GM21447 (cell line): ENCODE data around the gene GBA2.

Experiments
- ATAC-seq: cut with Tn5 transposase; IDR thresholded peaks from one replicate; pipeline ENCODE4 v1.9.1; 2021; ENCODE audit not compliant: unreplicated experiment

Gene GBA2

DNA sequence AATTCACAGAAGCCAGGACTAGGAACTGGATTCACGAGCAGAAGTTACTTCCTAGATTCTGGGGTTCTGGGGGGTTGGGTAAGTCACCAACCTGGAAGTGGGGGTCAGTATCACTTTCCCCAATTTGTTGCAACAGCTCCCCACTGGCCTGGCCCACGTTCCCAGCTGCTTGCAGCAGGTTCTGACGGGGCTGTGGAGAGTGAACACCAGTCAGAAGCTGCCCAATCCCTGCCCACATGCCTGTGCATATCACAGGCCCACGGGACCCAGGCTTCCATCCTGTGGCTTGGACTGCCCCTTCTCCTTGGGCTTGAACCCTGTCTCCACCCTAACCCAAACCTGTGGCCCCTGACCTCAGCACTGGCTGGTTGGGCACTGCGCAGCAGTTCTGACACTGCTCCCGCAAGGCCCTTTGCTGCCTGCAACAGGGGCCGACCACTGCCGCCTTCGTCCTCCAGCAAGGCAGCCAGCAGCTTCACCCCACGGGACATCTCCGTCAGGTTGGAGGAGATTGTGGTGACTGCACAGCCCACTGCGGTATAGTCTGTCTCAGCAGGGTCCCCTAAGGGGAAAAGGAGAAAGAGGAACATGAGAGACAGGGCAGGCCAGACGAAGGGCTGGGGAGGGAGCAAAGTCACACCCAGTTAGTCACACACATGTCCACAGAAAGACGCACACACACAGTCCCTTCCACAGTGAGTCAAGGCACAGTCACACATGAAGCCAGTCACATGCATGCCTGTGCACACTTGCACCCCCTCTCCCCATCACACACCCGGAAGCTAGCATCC, 30.1 kb downstream of the GBA2 start:
- ATAC-seq: no peak

DNA sequence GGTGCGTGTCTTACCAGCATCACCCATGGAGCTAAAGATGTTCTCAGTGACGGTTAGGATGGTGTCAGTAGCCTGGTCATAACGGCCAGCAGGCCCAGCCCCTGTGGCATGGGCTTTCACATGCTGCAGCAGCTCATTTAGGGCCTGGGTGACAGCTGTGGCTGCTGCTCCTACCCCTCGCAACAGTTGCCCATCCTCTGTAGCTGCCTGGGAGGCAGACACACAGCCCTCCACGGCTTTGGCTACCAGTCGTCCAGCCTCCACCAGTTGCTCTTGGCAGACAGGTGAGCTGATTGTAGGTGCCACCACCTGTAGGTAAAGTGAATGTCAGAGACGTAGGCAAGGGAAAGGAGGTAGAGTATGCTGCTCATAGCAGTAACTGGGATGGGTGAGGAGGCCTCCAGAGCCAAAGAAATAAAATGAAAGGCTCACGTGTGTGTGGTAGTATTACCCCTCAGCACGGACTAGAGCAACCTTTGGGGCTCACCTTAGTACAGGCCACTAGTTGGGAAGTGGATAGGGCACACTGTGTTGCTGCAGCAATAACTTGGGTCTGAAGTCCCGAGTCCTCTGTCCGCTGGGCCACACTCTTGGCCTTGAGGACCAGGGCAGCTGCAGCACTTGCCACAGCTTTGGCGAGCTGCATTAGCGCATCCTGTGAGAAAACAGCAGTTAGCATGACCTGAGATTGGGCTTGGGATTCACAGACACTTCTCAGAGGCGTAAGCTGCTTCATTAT, 31.7 kb downstream of the GBA2 start:
- no peak for ATAC-seq

DNA sequence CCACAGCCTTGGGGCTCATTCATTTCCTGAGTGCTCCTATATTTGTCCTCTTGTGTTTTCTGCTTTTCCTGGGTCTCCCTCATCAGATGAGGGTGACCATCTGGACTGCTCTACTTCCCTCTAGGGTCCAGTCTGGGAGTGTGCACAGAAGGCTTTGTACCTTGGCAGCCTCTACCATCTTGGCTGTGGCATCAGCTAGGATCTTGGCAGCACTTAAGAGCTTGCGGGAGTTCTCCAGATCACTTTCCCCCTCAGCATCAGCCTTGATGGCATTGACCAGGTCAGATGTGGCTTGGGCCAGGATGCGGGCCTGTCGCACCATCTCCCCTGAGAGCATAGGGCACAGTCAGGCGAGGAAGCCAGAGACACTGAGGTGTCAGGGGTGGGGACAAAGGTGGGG, 32.8 kb downstream of the GBA2 start:
- ATAC-seq: no peak

DNA sequence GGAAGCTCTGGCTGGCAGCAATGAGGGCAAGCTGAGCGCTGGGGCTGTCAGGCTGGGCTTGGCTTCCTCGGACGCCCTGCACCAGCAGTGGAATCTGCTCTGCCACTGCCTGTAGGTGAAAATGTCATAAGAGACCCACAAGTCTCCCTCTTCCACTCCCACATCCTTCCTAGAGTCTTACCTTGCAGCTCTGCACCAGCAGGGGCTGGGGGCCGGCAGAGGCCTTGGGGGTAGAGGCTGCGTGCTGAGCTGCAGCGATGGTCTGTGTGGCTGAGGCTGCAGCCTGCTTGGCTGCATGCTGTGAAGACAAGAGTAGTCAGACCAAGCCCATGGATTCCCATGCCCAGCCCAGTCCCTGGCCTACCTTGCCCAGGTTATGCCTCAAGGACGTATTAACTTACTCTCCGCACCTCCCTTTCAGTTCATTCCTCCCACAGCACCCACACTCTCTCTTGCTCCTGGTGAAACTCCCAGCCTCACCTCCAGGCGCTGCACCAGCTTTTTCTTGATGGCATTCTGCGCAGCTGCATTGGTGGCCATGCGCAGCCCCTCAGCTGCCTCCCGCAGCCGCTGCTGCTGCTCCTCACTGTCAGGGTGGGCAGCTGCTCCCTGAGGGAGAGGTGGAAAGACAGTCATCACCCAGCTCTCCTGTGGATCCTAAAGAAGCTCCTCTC, 34.3 kb downstream of the GBA2 start:
- ATAC-seq: no peak

DNA sequence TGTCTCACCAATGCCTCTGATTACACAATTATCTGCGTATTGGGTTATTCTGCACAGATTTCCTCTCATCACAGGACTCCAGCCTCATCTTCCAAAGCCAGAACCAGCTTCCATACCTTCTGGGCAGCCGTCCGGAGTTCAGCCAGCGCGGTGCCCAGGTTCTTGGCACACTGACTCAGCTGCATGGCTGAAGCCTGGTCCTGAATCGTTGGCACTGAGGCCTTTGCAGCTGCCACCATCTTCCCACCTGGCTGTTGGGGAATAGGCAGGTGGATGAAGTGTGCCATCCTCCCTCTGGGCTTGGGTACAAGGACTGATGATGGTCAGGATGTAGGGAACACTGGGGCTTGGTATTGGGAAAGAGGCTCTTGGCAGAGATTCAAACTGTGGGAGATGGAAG, 34.9 kb downstream of the GBA2 start:
- no peak for ATAC-seq

DNA sequence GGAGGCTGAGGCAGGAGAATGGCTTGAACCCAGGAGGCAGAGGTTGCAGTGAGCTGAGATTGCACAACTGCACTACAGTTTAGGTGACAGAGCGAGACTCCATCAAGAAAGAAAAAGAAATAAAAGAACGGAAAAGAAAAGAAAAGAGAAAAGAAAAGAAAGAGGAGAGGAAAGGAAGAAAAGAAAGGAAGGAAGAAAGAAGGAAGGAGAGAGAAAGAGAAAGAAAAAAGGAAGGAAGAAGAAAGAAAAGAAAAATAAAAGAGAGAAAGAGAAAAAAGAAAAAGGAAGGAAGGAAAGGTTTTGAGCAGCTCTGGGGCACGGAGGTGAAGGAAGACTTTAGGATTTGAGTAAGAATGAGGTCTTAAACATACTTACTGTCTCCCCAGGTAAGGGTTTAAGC, 35.5 kb downstream of the GBA2 start:
- no peak for ATAC-seq

DNA sequence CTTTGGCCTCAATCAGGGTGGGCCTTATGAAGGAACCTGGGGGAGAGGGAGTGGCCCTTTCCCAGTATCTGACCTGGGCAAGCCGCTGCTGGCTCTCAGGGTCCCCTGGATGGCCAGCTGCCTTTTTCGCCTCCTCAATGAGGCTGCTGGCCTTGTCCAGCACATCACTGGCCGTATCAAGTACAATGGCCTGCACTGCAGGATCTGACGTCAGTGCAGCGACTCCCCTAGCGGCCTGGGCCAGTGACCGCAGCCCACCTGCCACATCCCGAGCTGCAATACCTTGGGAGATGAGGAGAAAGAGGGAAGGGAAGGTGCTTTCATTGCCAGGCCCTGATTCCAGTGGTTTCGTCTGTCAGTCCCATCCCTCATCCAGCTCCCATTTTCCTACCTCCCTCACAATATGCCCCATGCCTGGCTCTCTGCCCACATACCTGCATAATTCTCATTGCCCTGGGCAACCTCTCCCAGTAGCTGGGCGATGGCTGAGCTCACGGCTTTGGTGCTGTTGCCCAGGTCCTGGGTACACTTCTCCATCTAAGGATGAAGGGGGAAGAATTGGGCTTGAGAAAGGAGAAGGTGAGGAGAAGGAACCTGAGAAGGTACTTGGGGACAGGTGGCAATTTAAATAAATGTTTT, 36.1 kb downstream of the GBA2 start:
- no peak for ATAC-seq

DNA sequence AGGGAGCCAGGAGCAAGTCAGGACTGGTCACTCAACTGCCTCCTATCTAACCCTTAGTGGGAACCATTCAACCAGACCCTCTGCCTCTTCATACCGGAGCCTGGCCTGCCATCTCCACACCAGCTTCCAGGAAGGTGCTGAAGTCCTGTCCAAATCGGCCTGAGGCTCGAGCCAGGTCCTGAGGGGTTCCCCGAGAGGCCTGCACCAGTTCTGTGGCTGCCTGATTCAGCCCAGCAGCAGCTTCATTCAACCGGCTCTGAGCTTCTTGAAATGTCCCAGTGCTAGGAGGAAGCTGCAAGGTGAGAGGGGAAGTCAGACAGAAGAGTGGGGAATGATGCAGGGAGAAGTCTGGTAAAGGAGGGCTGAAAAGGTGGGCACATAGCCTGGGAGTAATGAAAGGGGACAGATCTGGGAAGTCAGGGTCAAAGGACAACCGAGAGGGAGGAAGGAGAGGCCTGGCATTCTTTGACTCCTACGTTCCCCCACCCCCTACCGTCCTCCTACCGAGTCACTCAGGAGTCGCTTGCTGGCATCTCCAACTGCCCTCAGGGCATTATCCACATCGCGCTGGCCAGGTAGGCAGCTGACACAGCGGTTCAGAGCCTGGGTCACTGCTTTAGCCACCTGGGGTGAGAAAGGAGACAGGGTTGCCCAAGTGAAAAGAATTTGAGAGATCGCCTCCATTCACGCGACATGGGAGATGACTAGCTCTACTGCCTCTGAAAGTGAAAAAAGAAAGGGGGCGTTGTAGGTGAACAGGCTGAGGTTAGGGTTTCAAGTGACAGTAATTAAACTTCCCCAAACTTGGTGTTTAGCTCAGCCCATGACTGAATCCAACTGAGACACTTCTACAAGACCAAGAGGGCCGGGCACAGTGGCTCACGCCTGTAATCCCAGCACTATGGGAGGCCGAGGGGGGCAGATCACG, 37.3 kb downstream of the GBA2 start:
- ATAC-seq: no peak

DNA sequence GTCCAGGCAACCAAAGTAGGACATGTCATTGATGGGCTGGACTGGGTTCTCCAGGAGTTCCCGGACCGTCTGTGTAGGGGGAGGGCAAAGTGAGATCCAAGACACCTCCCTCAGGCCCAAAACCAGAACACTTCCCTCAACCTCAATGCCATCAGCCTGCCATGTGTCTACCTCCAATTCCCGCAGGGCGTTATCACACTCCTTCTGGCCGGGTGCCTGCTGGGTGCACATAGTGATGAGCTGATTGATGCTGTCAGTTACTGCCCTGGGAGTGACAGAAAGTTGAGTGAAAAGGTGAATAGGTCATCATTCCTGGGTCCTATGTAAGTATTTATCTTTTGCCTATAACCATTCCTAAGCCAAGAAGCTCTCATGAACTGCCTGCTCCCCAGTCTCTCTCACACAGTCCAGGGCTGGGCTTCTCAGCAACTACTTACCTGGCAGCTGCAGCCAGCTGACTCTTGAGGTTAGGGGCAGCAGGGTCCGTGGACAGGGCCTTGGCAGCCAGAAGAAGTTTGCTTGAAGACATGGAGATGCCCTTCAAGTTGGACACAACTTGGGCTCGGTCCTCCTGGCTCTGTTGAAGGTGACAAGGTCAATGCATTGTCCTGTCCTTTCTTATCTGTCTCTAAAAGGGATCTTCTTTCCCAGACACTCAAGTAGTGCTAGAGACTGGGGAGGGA, 38.1 kb downstream of the GBA2 start:
- ATAC-seq: no peak

DNA sequence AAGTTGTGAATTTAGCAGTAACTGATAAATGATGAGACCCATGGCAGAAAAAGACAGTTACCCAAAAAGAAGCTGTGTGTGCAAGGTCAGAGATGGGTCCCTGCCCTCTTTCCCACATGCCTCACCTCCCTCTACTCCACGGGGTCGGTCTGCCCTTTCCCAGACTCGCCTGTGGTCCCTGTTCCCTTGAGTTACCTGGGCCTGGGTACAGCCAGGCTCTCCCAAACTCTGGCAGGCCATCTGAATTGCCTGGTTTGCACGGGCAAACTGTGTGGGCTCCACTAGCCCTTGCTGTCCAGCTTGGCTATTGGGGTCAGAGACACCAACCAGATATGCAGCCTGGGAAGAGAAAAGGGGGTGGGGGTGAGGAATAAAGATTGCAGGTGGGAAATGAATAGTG, 40.9 kb downstream of the GBA2 start:
- no peak for ATAC-seq

DNA sequence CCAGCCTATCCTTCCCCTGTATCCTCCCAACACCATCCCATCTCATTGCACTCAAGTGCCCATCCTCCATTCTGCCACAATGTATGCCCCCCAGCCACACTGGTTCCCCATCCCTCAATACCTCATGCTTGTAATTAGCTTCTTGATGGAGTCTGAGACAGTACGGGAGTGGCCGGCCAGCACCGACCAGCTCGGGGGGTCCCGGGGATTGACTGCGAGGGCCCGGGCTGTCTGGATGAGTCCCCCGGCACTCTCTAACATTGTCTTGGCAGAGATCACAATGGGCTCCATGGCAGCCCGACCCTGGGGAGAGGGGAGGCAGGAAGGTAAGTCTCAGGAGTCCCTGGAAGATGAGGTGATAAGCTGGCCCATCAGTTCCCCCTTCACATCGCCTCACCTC, 42.1 kb downstream of the GBA2 start:
- no peak for ATAC-seq

DNA sequence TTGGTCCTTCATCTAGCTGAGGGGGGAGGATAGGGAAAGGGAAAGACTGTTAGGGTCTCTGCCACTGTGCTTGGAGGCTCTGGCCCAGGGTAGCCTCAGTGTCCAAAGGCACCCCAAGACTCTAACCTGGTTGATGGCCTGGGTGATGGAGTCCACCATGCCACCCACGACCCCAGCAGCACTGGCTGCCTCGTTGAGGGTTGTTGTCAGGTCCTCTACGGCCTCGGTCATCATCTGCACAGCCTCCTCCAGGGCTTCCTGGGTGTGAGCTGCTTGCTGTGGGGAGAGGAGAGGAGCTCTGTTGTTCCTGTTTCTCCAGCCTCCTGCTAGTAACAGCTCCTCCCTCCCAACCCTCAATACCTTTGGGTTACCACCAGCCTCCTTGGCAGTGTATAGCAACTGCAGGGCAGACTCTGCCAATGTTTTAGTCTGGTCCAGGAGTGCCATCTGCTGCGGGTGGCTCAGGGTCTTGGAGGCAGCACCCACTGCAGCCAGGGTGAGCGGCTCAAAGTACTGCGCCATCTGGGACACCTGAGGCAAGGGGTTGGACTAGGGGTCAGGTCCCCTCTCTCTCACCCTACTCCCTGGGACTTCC, 43.1 kb downstream of the GBA2 start:
- no peak for ATAC-seq

DNA sequence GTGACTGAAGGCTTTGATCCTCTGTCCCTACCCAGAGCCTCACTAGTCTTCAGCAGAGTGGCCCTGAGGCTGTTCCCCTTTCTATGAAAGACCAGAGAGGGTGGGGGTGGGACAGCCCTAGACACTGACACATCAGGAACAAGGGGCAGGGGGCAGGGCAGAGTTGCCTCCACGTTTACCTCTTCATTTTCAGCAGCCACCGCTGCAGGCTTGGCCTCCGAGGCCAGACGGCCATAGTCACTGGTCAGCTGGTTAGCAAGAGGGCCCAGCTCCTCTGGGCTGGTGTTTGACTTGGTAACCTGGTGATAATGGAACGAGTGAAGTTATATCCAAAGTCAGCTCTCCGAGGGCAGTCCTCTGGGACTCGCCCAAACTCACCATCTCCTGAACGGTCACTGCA, 43.7 kb downstream of the GBA2 start:
- no peak for ATAC-seq

DNA sequence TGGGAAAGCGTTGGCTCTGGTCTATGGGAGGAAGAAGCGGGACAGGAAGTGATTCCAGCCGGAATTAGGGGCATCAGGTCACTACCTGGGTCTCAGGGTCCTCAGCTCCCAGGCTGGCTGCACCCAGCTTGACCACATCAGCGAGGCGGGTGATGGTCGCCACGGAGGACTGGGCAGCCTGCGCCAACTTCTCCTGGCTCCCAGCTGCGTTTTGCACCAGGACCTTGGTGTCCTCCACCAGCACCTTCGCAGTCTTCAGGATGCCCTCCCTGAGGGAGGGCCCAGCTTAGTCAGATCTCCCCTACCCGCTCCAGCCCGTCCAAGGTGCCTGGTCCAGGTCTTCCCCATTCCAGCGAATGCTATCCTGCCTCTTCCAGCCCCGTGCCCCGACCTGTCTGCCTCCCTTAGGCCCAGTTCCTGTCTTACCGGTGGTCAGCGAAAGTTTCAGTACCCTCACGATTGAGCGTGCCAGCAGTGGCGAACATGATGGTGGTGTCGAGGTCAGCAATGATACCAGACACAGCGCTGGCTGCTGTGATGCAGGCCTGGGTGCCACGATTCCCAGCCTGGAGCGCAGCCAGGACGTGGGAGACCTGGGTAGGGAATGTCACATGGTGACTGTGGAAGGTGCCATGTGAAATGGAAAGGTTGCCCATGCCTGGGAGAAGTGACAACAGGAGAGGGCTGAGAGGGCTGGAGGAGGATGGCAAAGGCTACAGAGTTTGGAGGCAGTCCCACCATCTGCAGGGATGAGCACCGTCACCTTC, 44.9 kb downstream of the GBA2 start:
- ATAC-seq: no peak

DNA sequence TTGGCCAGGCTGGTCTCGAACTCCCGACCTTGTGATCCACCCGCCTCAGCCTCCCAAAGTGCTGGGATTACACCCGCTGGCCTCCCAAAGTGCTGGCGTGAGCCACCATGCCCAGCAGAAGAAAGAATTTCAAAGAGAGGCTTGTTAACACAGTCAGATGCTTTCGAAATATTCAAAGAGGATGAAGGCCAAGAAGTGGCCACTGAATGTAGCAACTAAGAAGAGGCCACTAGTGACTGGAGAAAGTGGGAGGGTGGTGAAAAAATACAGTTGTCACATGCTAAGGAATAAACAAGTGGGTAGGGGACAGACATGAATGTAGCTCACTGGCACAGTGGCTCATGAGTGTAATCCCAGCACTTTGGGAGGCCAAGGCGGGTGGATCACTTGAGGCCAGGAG, 46.3 kb downstream of the GBA2 start:
- no peak for ATAC-seq

DNA sequence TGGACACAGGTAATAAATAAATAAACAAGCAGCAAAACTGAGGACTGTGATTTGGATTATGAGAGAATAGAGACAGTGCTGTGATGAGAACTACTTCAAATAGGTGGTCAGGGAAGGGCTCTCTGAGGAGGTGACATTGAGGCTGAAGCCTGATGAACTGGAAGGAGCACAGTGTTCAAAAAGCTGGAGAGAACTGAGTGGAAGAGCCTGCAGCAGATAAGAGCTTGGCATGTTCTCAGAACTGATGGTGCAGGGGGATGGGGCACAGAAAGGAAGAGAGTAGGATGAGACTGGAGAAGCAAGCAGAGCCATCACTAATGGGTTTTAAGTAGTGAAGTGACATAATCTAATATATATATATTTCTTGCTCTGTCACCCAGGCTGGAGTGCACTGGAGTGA, 48.1 kb downstream of the GBA2 start:
- ATAC-seq: no peak

DNA sequence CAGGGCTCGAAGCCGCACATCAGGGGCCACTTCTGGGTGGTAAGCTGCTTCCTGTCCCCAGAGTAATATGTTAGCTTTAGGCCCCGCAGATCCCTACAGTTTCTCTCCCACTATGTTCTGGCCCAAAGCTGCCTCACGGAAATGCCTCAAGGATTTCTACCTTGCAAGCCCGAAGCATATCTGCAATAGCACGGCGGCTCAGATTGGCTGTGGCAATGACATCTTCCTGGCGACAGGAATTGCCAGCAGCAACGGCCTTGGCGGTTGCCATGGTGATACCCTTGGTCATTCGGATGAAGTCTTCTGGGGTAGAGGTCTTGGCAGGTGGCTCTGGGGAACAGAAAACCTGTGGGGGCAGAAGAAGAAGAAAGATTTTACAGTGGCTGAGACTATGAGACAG, 49.0 kb downstream of the GBA2 start:
- no peak for ATAC-seq

DNA sequence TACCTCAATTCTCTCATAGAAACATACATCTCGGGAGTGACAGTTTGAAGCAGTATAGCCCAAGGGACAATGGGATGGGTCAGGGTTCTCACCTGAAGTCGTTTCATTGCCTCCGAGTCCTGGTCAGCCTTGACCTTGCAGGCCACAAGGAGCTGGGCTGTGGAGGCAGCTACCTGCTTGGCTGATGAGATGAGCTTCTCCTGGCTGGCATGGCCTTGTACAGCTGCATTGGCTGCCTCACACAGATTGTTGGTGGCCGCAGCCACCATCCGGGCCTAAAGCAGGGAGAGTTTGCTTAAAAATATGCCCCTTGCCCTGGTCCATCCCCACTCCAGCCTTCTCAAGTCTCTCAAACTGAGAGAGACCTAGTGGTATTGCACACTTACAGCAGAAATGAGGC, 50.8 kb downstream of the GBA2 start:
- no peak for ATAC-seq

DNA sequence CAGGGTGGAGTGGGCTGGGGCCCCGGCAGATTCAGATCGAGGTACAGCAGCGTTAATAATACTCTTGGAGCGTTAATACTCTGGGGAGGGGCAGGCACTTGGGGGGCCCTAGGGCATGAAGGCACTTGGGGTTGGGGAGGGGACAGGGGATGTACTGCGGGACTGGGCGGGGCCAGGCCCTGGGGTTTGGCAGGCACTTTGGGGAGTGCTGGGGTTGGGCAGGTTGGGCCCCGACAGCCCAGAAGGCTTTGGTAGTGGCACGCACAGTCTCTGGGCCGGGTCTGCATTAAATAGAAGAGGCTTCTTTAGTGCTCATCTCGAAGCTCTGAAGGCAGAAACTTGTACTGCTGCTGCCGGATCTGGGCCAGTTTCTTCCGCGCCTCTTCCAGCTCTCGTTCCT, 51.5 kb downstream of the GBA2 start:
- no peak for ATAC-seq
